ES-I3 (cell line): ENCODE measurements around the gene PPA2.
"Not testable (repeated sequence)": the region's sequence is repeated elsewhere in the genome, so short reads cannot be mapped to it uniquely, and the experiment has no call there.

Experiments used
- H3K36me3 ChIP-seq: 2 replicates; pipeline ENCODE4 v1.6.1; 2013; ENCODE audit warnings: mild to moderate bottlenecking, low read length, control low read depth, moderate library complexity; ENCODE audit not compliant: insufficient read depth
- H3K4me1 ChIP-seq: 2 replicates; pipeline ENCODE4 v1.6.1; 2013; ENCODE audit warnings: mild to moderate bottlenecking, control low read depth, low read length; ENCODE audit not compliant: insufficient read depth
- H3K9ac ChIP-seq: 2 replicates; pipeline ENCODE4 v1.6.1; 2013; ENCODE audit warnings: low read depth, mild to moderate bottlenecking, low read length, moderate library complexity
- H3K9me3 ChIP-seq: 2 replicates; pipeline ENCODE4 v1.6.1; 2013; ENCODE audit warnings: mild to moderate bottlenecking, low read length, moderate library complexity; ENCODE audit not compliant: control insufficient read depth, insufficient read depth

Gene PPA2

GRCh38 chr4:105437637-105438036 lies 36.2 kb downstream of the PPA2 start:
- Histone ChIP-seq H3K4me1 (no peaks in the 10 kb centered on the region), H3K9ac (no peak overlapping the region), H3K36me3 (no peaks in the 10 kb centered on the region), H3K9me3 (no peaks in the 10 kb centered on the region; the same call in 1 of the 2 replicates)

- Histone ChIP-seq H3K36me3 (no peaks in the 10 kb centered on the region), H3K9me3 (no peaks in the 10 kb centered on the region; the same call in 1 of the 2 replicates), H3K9ac (no peak overlapping the region), H3K4me1 (no peaks in the 10 kb centered on the region)
Observed at GRCh38 chr4:105436414-105436813, 37.4 kb downstream of the PPA2 start.

- H3K36me3 ChIP-seq = no peaks in the 10 kb centered on the region
- H3K9ac ChIP-seq = no peak overlapping the region
- no peaks in the 10 kb centered on the region for H3K4me1 ChIP-seq
- no peaks in the 10 kb centered on the region; the same call in 1 of the 2 replicates for H3K9me3 ChIP-seq
Observed at GRCh38 chr4:105434940-105435339, 38.9 kb downstream of the PPA2 start.

- Histone ChIP-seq H3K9me3 (no peaks in the 10 kb centered on the region; the same call in none of the 2 replicates), H3K9ac (no peak overlapping the region), H3K4me1 (no peaks in the 10 kb centered on the region), H3K36me3 (no peaks in the 10 kb centered on the region)
Observed at GRCh38 chr4:105433421-105433820, 40.4 kb downstream of the PPA2 start.

GRCh38 chr4:105432438-105432837 lies 41.4 kb downstream of the PPA2 start:
- Histone ChIP-seq H3K36me3 (no peaks in the 10 kb centered on the region), H3K9ac (no peak overlapping the region), H3K9me3 (no peaks in the 10 kb centered on the region; the same call in none of the 2 replicates), H3K4me1 (no peaks in the 10 kb centered on the region)

- no peaks in the 10 kb centered on the region for H3K4me1 ChIP-seq
- no peaks in the 10 kb centered on the region; the same call in 1 of the 2 replicates for H3K9me3 ChIP-seq
- no peak overlapping the region for H3K9ac ChIP-seq
- H3K36me3 ChIP-seq = no peaks in the 10 kb centered on the region
Observed at GRCh38 chr4:105430811-105431210, 43.1 kb downstream of the PPA2 start.

GRCh38 chr4:105426187-105426897 lies 47.5 kb downstream of the PPA2 start:
- H3K4me1 ChIP-seq = no peaks in the 10 kb centered on the region
- peaks cover 4% of the 10 kb centered on the region; the same call in 1 of the 2 replicates for H3K9me3 ChIP-seq
- no peaks in the 10 kb centered on the region for H3K36me3 ChIP-seq
- H3K9ac ChIP-seq = no peak overlapping the region

- no peaks in the 10 kb centered on the region for H3K36me3 ChIP-seq
- no peaks in the 10 kb centered on the region for H3K4me1 ChIP-seq
- no peak overlapping the region for H3K9ac ChIP-seq
Observed at GRCh38 chr4:105422207-105422920, 51.5 kb downstream of the PPA2 start.

GRCh38 chr4:105417624-105418023 lies 56.2 kb downstream of the PPA2 start:
- no peak overlapping the region for H3K9ac ChIP-seq
- H3K4me1 ChIP-seq = no peaks in the 10 kb centered on the region
- H3K9me3 ChIP-seq = no peaks in the 10 kb centered on the region
- H3K36me3 ChIP-seq = no peaks in the 10 kb centered on the region

More at GRCh38 chr4:105422207-105422920, 51.5 kb downstream of the PPA2 start:
- peaks cover 4% of the 10 kb centered on the region; the same call in 1 of the 2 replicates for H3K9me3 ChIP-seq

GRCh38 chr4:105415281-105415744 lies 58.5 kb downstream of the PPA2 start:
- H3K9me3 ChIP-seq = no peaks in the 10 kb centered on the region
- no peaks in the 10 kb centered on the region for H3K36me3 ChIP-seq
- no peak overlapping the region for H3K9ac ChIP-seq
- H3K4me1 ChIP-seq = no peaks in the 10 kb centered on the region

GRCh38 chr4:105414316-105414715 lies 59.5 kb downstream of the PPA2 start:
- Histone ChIP-seq H3K36me3 (no peaks in the 10 kb centered on the region), H3K4me1 (no peaks in the 10 kb centered on the region), H3K9me3 (no peaks in the 10 kb centered on the region), H3K9ac (no peak overlapping the region)

GRCh38 chr4:105409135-105409534 lies 64.7 kb downstream of the PPA2 start:
- not testable (repeated sequence) for H3K36me3 ChIP-seq, H3K9ac ChIP-seq

GRCh38 chr4:105400901-105401677 lies 72.8 kb downstream of the PPA2 start:
- Histone ChIP-seq H3K9ac (no peak overlapping the region), H3K4me1 (peaks cover 3% of the 10 kb centered on the region; the same call in 1 of the 2 replicates), H3K9me3 (peaks cover 2% of the 10 kb centered on the region; the same call in 1 of the 2 replicates), H3K36me3 (no peaks in the 10 kb centered on the region)

More at GRCh38 chr4:105409135-105409534, 64.7 kb downstream of the PPA2 start:
- H3K9me3 ChIP-seq, H3K4me1 ChIP-seq: not testable (repeated sequence)

- H3K4me1 ChIP-seq = peaks cover 3% of the 10 kb centered on the region; the same call in 1 of the 2 replicates
- no peak overlapping the region for H3K9ac ChIP-seq
- H3K36me3 ChIP-seq = no peaks in the 10 kb centered on the region
- peaks cover 2% of the 10 kb centered on the region; the same call in 1 of the 2 replicates for H3K9me3 ChIP-seq
Observed at GRCh38 chr4:105399532-105400161, 74.2 kb downstream of the PPA2 start.
